HEK293T (cell line): Measurements from ENCODE around the gene LARGE1.

ENCODE experiments used
- ARNT ChIP-seq: fragments of 450-650 bp; IDR thresholded peaks from 2 replicates; pipeline ENCODE4 v1.6.1; 2017; ENCODE audit warnings: mild to moderate bottlenecking
- BHLHE40 ChIP-seq: fragments of 450-650 bp; IDR thresholded peaks from 2 replicates; pipeline ENCODE4 v1.6.1; 2016; ENCODE audit warnings: mild to moderate bottlenecking, moderate library complexity, borderline replicate concordance
- ELF4 ChIP-seq: fragments of 450-650 bp; IDR thresholded peaks from 2 replicates; pipeline ENCODE4 v1.6.1; 2017; ENCODE audit warnings: antibody characterized with exemption
- FOXA1 ChIP-seq: fragments of 450-650 bp; IDR thresholded peaks from 2 replicates; pipeline ENCODE4 v1.6.1; 2016; ENCODE audit warnings: mild to moderate bottlenecking
- FOXK2 ChIP-seq: fragments of 450-650 bp; IDR thresholded peaks from 2 replicates; pipeline ENCODE4 v1.6.1; 2016; ENCODE audit warnings: mild to moderate bottlenecking
- FOXM1 ChIP-seq: fragments of 450-650 bp; IDR thresholded peaks from 2 replicates; pipeline ENCODE4 v1.6.1; 2017; ENCODE audit warnings: mild to moderate bottlenecking, borderline replicate concordance
- L3MBTL2 ChIP-seq: fragments of 450-650 bp; conservative IDR thresholded peaks from 2 replicates; pipeline ENCODE4 v1.6.1; 2016; ENCODE audit warnings: mild to moderate bottlenecking
- NFRKB ChIP-seq: fragments of 450-650 bp; IDR thresholded peaks from 2 replicates; pipeline ENCODE4 v1.6.1; 2016; ENCODE audit warnings: mild to moderate bottlenecking, moderate library complexity
- PKNOX1 ChIP-seq: fragments of 450-650 bp; IDR thresholded peaks from 2 replicates; pipeline ENCODE4 v1.6.1; 2016
- SP1 ChIP-seq: fragments of 450-650 bp; IDR thresholded peaks from 2 replicates; pipeline ENCODE4 v1.6.1; 2017
- SUZ12 ChIP-seq: fragments of 450-650 bp; IDR thresholded peaks from 2 replicates; pipeline ENCODE4 v1.6.1; 2016; ENCODE audit warnings: mild to moderate bottlenecking
- TARDBP ChIP-seq: fragments of 450-650 bp; IDR thresholded peaks from 2 replicates; pipeline ENCODE4 v1.6.1; 2016
- ZNF384 ChIP-seq: fragments of 450-650 bp; IDR thresholded peaks from 2 replicates; pipeline ENCODE4 v1.6.1; 2016

- TF ChIP-seq SP1 (no peak), FOXA1 (no peak), PKNOX1 (no peak), FOXK2 (no peak), L3MBTL2 (no peak), ELF4 (no peak), TARDBP (no peak), FOXM1 (no peak), BHLHE40 (no peak), ARNT (no peak), SUZ12 (no peak), ZNF384 (no peak), NFRKB (no peak)
Observed at GRCh38 chr22:33321466-33321865, 598.8 kb downstream of the LARGE1 start.
